ENCODE measurements around the gene CTNNA3.
"Not testable (repeated sequence)": the region's sequence is repeated elsewhere in the genome, so short reads cannot be mapped to it uniquely, and the experiment has no call there.

The CTNNA3 gene

GRCh38 chr10:67246066-67246555 is 449.9 kb downstream of the CTNNA3 start:
- DNase-seq (ENCODE audit: low spot score): no peak

GRCh38 chr10:67242528-67242927 is 453.5 kb downstream of the CTNNA3 start:
- DNase-seq (ENCODE audit: low spot score): no peak

- DNase-seq (ENCODE audit: low spot score): no peak
Measured at GRCh38 chr10:67241451-67241850, 454.5 kb downstream of the CTNNA3 start.

DNA sequence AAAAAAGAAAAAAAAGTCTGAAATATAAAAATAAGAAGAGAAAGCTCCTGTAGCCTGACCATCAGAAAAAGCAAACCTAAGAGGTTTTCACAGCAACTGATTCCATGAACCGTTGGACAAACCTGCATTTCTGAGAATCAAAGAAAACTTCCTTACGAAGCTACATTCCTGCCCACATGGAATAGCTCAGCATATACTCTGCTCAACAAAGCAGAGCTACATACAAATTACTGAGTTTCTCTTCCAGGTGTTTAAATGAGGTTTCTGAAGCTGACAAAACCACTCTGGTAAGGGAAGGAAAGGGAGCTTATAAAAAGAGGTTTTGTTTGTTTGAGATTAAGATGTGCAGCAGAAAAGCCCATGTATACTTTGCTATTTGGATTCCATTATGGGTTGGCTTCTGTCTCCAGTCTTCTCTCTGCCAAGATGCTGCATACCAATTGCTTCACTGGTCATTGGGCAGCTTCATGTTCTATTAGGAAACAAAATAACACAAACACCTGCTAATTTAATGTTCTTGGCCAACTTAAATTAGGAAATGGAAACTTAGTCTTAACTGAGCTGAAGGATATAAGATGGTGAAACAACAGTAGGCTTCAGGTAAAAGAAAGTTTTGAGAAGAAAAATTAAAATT is 456.0 kb downstream of the CTNNA3 start:
- no peak for DNase-seq (ENCODE audit: low spot score)

DNA sequence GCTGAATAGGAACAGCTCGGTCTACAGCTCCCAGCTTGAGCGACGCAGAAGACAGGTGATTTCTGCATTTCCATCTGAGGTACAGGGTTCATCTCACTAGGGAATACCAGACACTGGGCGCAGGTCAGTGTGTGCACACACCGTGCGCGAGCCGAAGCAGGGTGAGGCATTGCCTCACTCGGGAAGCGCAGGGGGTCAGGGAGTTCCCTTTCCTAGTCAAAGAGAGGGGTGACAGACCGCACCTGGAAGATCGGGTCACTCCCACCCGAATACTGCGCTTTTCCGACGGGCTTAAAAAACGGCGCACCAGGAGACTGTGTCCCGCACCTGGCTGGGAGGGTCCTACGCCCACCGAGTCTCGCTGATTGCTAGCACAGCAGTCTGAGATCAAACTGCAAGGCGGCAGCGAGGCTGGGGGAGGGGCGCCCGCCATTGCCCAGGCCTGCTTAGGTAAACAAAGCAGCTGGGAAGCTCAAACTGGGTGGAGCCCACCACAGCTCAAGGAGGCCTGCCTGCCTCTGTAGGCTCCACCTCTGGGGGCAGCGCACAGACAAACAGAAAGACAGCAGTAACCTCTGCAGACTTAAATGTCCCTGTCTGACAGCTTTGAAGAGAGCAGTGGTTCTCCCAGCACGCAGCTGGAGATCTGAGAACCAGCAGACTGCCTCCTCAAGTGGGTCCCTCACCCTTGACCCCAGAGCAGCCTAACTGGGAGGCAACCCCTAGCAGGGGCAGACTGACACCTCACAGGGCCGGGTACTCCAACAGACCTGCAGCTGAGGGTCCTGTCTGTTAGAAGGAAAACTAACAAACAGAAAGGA is 465.1 kb downstream of the CTNNA3 start:
- not testable (repeated sequence) for DNase-seq (ENCODE audit: low spot score)

DNA sequence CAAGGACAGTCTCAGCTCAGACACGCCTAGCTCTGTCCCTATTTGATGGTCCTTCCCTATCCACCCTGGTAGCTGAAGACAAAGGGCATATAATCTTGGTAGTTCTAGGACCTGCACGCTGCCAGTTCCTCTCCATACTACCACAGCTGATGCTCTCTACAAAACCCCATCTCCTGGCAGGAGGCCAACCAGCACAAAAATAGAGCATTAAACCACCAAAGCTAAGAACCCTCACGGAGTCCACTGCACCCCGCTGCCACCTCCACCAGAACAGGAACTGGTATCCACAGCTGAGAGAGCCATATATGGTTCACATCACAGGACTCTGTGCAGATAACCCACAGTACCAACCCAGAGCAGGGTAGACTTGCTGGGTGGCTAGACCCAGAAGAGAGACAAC is 470.8 kb downstream of the CTNNA3 start:
- DNase-seq (ENCODE audit: low spot score): no peak

DNA sequence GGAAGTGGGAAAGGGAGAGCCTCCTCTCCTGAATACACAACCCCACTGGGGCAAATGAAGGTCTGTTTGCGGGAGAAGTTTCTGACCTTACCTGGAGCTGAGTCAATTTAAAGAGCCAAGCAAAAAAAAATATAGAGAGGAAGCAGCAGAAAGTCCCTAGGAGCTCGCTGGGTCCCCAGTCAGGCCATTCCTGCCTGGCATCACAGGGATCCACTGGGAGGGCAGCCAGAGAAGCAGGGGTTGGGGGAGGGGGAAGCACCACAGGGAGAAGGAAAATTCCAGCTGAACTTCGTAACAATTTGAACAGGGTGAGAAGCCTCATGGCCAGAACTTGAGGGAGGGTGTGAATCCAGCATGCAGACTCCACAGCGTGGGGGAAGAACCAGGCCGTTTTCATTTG is 471.4 kb downstream of the CTNNA3 start:
- no peak for DNase-seq (ENCODE audit: low spot score)

- no peak for DNase-seq (ENCODE audit: low spot score)
Measured at GRCh38 chr10:67222934-67223333, 473.1 kb downstream of the CTNNA3 start.

DNA sequence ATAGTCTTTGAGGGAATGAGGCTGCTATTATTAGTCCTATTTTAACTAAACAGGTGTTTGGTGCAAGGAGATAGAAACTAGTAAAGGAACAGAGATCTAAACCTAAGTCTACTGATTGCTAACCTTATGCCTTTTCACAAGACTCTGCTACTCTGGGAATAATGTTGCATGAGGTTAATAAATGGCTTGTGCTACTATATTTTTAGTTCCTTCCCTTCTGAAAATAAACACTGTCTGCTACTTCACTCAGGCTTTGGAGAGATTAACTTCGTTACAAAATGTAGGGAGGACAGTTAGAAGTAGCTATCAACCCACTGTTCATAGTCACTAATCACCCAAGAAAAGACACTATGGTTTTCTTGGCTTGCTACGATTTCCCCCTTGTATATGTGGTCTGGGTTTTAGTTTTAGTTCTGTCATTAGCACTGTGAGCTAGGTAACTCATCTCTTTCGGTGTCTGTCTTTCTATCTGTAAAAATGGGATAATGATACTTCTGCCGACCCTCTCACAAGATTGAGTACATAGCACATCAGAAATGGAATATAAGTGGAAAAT is 474.0 kb downstream of the CTNNA3 start:
- DNase-seq (ENCODE audit: low spot score): no peak

- DNase-seq (ENCODE audit: low spot score): no peak
Measured at GRCh38 chr10:67211680-67212079, 484.3 kb downstream of the CTNNA3 start.

DNA sequence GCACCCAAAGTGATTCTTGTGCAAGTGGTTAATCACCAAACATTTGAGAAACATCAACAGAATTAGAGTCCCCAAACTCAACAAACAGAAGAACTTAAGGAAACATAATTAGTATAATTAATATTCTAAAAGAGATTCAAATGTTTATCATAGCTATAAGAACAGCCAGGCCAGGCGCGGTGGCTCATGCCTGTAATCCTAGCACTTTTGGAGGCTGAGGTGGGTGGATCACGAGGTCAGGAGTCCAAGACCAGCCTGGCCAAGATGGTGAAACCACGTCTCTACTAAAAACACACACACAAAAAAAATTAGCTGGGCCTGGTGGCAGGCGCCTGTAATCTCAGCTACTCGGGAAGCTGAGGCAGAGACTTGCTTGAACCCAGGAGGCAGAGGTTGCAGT is 488.1 kb downstream of the CTNNA3 start:
- not testable (repeated sequence) for DNase-seq (ENCODE audit: low spot score)

- no peak for DNase-seq (ENCODE audit: low spot score)
Measured at GRCh38 chr10:67200913-67201564, 495.0 kb downstream of the CTNNA3 start.

- DNase-seq (ENCODE audit: low spot score): no peak
Measured at GRCh38 chr10:67175354-67175753, 520.6 kb downstream of the CTNNA3 start.

DNA sequence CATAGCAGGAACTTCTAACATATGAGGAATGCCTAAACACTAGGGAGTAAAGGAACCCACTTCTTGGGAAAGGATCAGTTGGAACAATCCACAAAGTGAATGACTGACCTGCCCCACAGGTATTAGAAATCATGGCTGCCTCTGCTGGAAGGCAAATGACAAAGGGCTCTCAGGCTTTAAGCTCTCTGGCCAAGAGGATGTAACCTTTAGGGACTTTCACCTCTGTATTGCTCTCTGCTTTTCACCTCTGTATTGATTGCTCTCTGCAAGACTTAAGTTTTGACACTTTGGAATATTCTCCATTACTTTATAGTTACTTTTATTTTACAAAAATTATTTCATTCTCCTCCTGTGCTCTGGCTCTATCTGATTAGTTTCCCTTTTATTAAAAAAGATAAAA is 522.2 kb downstream of the CTNNA3 start:
- DNase-seq (ENCODE audit: low spot score): no peak

DNA sequence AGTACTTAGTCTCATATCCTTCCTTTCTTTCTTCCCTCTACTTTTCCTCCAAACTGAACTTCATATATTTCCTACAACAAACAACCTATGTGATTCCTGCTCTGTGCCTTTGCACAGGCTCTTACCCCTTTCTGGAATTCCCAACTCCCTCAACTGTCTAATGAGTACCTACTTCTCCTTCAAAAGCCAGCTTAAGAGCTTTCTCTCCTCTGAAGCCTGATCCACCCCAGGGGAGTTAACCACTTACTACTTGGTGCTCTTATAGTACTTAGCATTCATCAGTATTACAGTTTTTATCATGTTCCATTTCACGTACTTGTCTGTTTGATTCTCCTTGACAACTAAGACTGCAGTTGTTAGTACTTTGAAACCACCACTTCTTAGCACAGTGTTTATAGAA is 524.0 kb downstream of the CTNNA3 start:
- DNase-seq (ENCODE audit: low spot score): no peak

- no peak for DNase-seq (ENCODE audit: low spot score)
Measured at GRCh38 chr10:67156239-67156638, 539.8 kb downstream of the CTNNA3 start.

DNA sequence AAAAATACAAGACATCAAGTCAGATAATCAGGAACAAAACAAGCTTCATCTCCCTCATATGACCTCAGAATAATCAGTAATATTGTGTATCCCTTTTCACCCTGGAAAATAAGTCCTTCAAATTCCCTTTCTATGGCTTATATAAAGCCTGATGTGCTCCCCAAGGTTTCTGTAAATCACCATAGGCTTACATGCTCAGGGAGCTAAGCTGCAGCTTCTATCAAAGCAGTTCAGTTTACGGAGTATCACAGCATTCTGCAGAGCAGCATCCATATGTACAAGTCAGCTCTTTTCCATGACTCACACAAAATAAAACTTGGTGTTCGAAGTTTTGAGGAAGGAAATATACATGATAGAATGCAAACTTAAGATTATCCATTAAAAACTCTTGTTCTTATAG is 544.5 kb downstream of the CTNNA3 start:
- no peak for DNase-seq (ENCODE audit: low spot score)

GRCh38 chr10:67144530-67144929 is 551.5 kb downstream of the CTNNA3 start:
- DNase-seq (ENCODE audit: low spot score): no peak

GRCh38 chr10:67141300-67141699 is 554.7 kb downstream of the CTNNA3 start:
- no peak for DNase-seq (ENCODE audit: low spot score)

DNA sequence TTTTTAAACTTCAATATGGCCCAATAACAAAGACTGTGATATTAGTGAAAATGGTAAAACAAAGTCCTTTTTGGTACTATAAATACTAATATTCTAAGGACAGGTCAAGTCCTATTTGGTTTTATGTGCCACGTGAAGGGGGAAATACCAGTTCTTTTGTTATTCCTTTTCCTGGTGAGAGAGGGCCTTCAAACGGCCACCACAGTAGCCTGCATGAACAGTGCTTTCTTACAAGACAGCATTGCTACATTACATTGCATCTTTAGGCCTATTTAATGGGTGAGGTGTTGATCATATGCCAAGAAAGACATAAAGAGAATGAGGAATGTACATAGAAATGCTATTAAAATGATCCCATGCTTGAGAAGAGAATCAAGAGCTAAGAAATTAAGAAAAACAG is 555.4 kb downstream of the CTNNA3 start:
- DNase-seq (ENCODE audit: low spot score): no peak

GRCh38 chr10:67127441-67127840 is 568.6 kb downstream of the CTNNA3 start:
- DNase-seq (ENCODE audit: low spot score): no peak

DNA sequence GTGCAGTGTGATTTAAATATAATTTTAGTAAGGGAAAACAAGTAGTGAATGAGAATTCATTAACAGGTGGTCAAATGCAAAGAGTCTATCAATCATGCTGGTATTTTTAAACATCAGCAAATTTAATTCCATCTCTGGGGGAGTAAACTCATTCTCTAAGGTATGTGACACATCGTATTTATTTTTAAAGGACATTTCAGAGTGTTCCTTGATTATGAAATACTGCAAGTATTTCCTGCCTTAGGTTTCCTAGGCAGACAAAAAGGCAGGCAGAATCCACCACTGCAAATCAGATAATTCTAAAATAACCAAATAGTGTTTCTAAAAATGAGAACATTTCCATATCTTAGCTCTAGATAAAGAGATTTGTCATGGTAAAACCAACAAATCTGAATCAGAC is 576.3 kb downstream of the CTNNA3 start:
- DNase-seq (ENCODE audit: low spot score): no peak

DNA sequence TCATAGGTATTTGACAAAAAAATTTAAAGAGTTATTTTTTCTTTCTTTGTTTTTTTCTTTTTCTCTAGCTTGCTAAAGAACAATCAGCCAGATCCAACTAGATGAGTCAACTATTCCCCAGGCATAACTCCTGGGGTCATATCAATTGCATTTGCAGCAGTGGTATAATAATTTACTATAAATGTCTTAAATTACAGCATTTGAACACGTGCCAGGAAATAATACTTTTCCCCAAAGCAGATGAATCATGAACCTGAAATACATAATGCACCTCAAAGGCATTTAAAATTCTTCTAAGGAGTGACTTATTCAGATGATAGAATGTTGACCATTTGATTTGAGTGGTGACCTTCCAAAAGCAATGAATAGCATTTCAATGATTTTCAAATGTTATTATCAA is 580.0 kb downstream of the CTNNA3 start:
- DNase-seq (ENCODE audit: low spot score): no peak
